Trophoblast cell (in vitro differentiated cells and primary cell): ENCODE measurements around the gene APELA.

Source experiments
- DNase-seq, 2 donors: peaks; one replicate each; pipeline ENCODE4 v3.0.0-alpha.2; 2016
- H2AFZ ChIP-seq: 2 replicates; pipeline ENCODE4 v1.6.1; 2013; ENCODE audit warnings: low read length, moderate library complexity, mild to moderate bottlenecking; ENCODE audit not compliant: insufficient read depth, poor library complexity
- H2AK5ac ChIP-seq: 2 replicates; pipeline ENCODE4 v1.6.1; 2013; ENCODE audit warnings: mild to moderate bottlenecking, low read length
- H2BK120ac ChIP-seq: 2 replicates; pipeline ENCODE4 v1.6.1; 2013; ENCODE audit warnings: low read length, mild to moderate bottlenecking, moderate library complexity; ENCODE audit not compliant: insufficient read depth, poor library complexity
- H2BK12ac ChIP-seq: 2 replicates; pipeline ENCODE4 v1.6.1; 2013; ENCODE audit warnings: mild to moderate bottlenecking, low read length, moderate library complexity
- H2BK5ac ChIP-seq: 2 replicates; pipeline ENCODE4 v1.6.1; 2013; ENCODE audit warnings: low read length, low read depth, moderate library complexity, mild to moderate bottlenecking; ENCODE audit not compliant: poor library complexity
- H3K14ac ChIP-seq: 2 replicates; pipeline ENCODE4 v1.6.1; 2013; ENCODE audit warnings: mild to moderate bottlenecking, low read length
- H3K18ac ChIP-seq: 2 replicates; pipeline ENCODE4 v1.6.1; 2013; ENCODE audit warnings: mild to moderate bottlenecking, low read length
- H3K23ac ChIP-seq: 2 replicates; pipeline ENCODE4 v1.6.1; 2013; ENCODE audit warnings: low read length
- H3K27ac ChIP-seq: 2 replicates; pipeline ENCODE4 v1.5.1; 2013; ENCODE audit warnings: low read depth, mild to moderate bottlenecking, inconsistent platforms, low read length, moderate library complexity
- H3K27me3 ChIP-seq: 2 replicates; pipeline ENCODE4 v1.6.1; 2013; ENCODE audit warnings: inconsistent platforms, mild to moderate bottlenecking, low read length, moderate library complexity; ENCODE audit not compliant: insufficient read depth
- H3K36me3 ChIP-seq, 2 experiments: 1 replicate in 1 of 2; 2 replicates in 1 of 2; pipeline ENCODE4 v1.6.1; 2013; ENCODE audit warnings: low read length in 2 of 2, mild to moderate bottlenecking in 2 of 2, moderate library complexity in 1 of 2; ENCODE audit not compliant: insufficient read depth in 2 of 2, control insufficient read depth in 1 of 2
- H3K4ac ChIP-seq: 2 replicates; pipeline ENCODE4 v1.6.1; 2013; ENCODE audit warnings: low read depth, mild to moderate bottlenecking, low read length, moderate library complexity
- H3K4me1 ChIP-seq, 2 experiments: 1 replicate in 1 of 2; 2 replicates in 1 of 2; pipeline ENCODE4 v1.6.1; 2013; ENCODE audit warnings: low read length in 2 of 2, mild to moderate bottlenecking in 2 of 2, moderate library complexity in 1 of 2; ENCODE audit not compliant: insufficient read depth in 2 of 2, control insufficient read depth in 1 of 2
- H3K4me2 ChIP-seq: 2 replicates; pipeline ENCODE4 v1.6.1; 2013; ENCODE audit warnings: inconsistent platforms, mild to moderate bottlenecking, low read length, moderate library complexity
- H3K4me3 ChIP-seq: 2 replicates; pipeline ENCODE4 v1.5.1; 2013; ENCODE audit warnings: mild to moderate bottlenecking, low read depth, low read length, inconsistent platforms
- H3K79me1 ChIP-seq: one replicate; pipeline ENCODE4 v1.6.1; 2013; ENCODE audit warnings: low read length
- H3K79me2 ChIP-seq: 2 replicates; pipeline ENCODE4 v1.6.1; 2013; ENCODE audit warnings: low read length, mild to moderate bottlenecking; ENCODE audit not compliant: control insufficient read depth, insufficient read depth, poor library complexity
- H3K9ac ChIP-seq: 2 replicates; pipeline ENCODE4 v1.6.1; 2013; ENCODE audit warnings: mild to moderate bottlenecking, low read length
- H3K9me3 ChIP-seq: 2 replicates; pipeline ENCODE4 v1.6.1; 2013; ENCODE audit warnings: low read depth, mild to moderate bottlenecking, control low read depth, inconsistent platforms, low read length; ENCODE audit not compliant: insufficient read depth
- H4K12ac ChIP-seq: 2 replicates; pipeline ENCODE4 v1.6.1; 2013; ENCODE audit warnings: low read depth, mild to moderate bottlenecking, low read length, moderate library complexity
- H4K8ac ChIP-seq: 2 replicates; pipeline ENCODE4 v1.6.1; 2013; ENCODE audit warnings: low read depth, mild to moderate bottlenecking, low read length, moderate library complexity
- H4K91ac ChIP-seq: one replicate; pipeline ENCODE4 v1.6.1; 2013; ENCODE audit warnings: low read depth, mild to moderate bottlenecking, low read length, moderate library complexity
- WGBS: extraction: QIAGEN DNeasy Blood & Tissue Kit; methylation state at CpG from one replicate; pipeline ENCODE4 v1.1.7; 2013; ENCODE audit warnings: missing lambda C conversion rate; ENCODE audit not compliant: insufficient read length, insufficient coverage; ENCODE audit errors: extremely low coverage; 5-methylcytosine and 5-hydroxymethylcytosine counted together

Gene APELA

DNA sequence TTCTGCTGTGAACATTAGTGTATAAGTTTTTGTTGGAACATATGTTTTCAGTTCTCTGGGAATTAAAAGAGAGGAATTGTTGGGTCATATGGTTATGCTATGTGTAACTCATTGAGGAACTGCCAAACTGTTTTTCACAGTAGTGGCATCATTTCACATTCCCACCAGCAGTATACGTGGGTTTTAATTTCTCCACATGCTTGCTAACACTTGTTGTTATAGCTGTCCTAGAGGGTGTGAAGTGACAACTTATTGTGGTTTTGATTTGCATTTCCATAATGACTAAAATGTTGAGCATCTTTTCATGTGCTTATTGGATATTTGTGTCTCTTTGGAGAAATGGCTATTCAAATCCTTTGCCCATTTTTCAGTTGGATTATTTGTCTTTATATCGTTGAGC, 13.7 kb downstream of the APELA start:
- Histone ChIP-seq H2AK5ac (no peak overlapping the region), H3K79me2 (no peaks in the 10 kb centered on the region), H3K27ac (no peak overlapping the region), H3K27me3 (no peaks in the 10 kb centered on the region), H2BK12ac (no peak overlapping the region), H3K4me3 (no peak overlapping the region), H3K4ac (no peak overlapping the region), H3K9ac (no peak overlapping the region), H2AFZ (no peak overlapping the region), H2BK5ac (no peak overlapping the region), H2BK120ac (no peak overlapping the region), H3K79me1 (no peaks in the 10 kb centered on the region), H3K9me3 (no peaks in the 10 kb centered on the region), H3K36me3 (no peaks in the 10 kb centered on the region), H3K4me1 (no peaks in the 10 kb centered on the region), H3K14ac (no peak overlapping the region), H3K23ac (no peak overlapping the region), H3K4me2 (no peak overlapping the region), H4K12ac (no peak overlapping the region), H4K91ac (no peak overlapping the region), H4K8ac (no peak overlapping the region), H3K18ac (no peak overlapping the region)
- no peak for DNase-seq
- WGBS = no CpG with 5 or more reads among the region's 2 CpGs

DNA sequence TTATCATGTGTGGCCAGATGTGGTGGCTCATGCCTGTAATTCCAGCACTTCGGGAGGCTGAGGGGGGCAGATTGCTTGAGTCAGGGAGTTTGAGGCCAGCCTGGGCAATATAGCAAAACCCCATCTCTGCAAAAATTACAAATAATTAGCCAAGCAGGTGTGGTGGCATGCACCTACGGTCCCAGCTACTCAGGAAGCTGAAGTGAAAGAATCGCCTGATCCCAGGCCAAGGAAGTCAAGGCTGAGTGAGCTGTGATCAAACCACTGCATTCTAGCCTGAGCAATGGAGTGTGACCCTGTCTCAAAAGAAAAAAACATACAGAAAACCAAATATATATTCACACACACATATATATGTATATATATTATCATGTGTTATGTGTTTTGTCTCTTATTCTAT, 15.0 kb downstream of the APELA start:
- DNase-seq = no peak
- Histone ChIP-seq H3K9ac (no peak overlapping the region), H4K12ac (no peak overlapping the region), H3K4me2 (no peak overlapping the region), H3K9me3 (no peaks in the 10 kb centered on the region), H4K8ac (no peak overlapping the region), H3K79me2 (no peaks in the 10 kb centered on the region), H2AK5ac (no peak overlapping the region), H3K18ac (no peak overlapping the region), H3K14ac (no peak overlapping the region), H3K36me3 (no peaks in the 10 kb centered on the region), H2BK12ac (no peak overlapping the region), H3K27ac (no peak overlapping the region), H3K23ac (no peak overlapping the region), H3K79me1 (no peaks in the 10 kb centered on the region), H2BK120ac (no peak overlapping the region), H3K4me3 (no peak overlapping the region), H3K4me1 (no peaks in the 10 kb centered on the region), H2BK5ac (no peak overlapping the region), H3K4ac (no peak overlapping the region), H3K27me3 (no peaks in the 10 kb centered on the region), H2AFZ (no peak overlapping the region), H4K91ac (no peak overlapping the region)
- WGBS = no CpG with 5 or more reads among the region's 3 CpGs

DNA sequence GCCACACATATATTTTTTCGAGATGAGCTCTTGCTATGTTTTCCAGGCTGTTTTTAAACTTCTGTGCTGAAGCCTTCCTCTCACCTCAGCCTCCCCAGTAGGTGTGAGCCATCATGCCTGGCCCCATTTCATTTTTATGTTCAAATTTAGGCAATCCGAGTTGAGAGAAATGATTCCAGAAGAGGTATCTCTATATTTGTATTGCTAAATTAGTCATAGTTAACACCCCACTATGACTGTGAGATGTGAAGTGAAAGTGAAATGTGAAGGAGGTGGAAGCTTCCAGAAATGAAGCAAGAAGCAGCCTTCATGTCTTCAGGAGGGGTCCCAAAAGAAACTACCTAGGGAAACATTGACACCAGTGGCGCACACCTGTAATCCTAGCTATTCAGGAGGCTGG, 17.7 kb downstream of the APELA start:
- H2AK5ac ChIP-seq = no peak overlapping the region
- H3K27ac ChIP-seq = no peak overlapping the region
- no peak for DNase-seq
- no peak overlapping the region for H3K18ac ChIP-seq
- no peak overlapping the region for H4K91ac ChIP-seq
- no peaks in the 10 kb centered on the region for H3K79me2 ChIP-seq
- no peak overlapping the region for H3K14ac ChIP-seq
- H3K23ac ChIP-seq = no peak overlapping the region
- no peak overlapping the region for H2AFZ ChIP-seq
- H3K4me3 ChIP-seq = no peak overlapping the region
- H3K4ac ChIP-seq = no peak overlapping the region
- no peak overlapping the region for H3K9ac ChIP-seq
- WGBS = no CpG with 5 or more reads among the region's 3 CpGs
- no peak overlapping the region for H3K4me2 ChIP-seq
- H3K27me3 ChIP-seq = no peaks in the 10 kb centered on the region
- H3K36me3 ChIP-seq = no peaks in the 10 kb centered on the region
- no peak overlapping the region for H2BK120ac ChIP-seq
- no peaks in the 10 kb centered on the region for H3K9me3 ChIP-seq
- H2BK12ac ChIP-seq = no peak overlapping the region
- H2BK5ac ChIP-seq = no peak overlapping the region
- H3K4me1 ChIP-seq = no peaks in the 10 kb centered on the region
- no peaks in the 10 kb centered on the region for H3K79me1 ChIP-seq
- H4K12ac ChIP-seq = no peak overlapping the region
- H4K8ac ChIP-seq = no peak overlapping the region

GRCh38 chr4:164902608-164903007, 25.6 kb downstream of the APELA start:
- Histone ChIP-seq H3K27me3 (no peaks in the 10 kb centered on the region), H2AK5ac (no peak overlapping the region), H3K36me3 (no peaks in the 10 kb centered on the region), H3K23ac (no peak overlapping the region), H3K79me1 (no peaks in the 10 kb centered on the region), H4K8ac (no peak overlapping the region), H3K9ac (no peak overlapping the region), H3K18ac (no peak overlapping the region), H4K12ac (no peak overlapping the region), H4K91ac (no peak overlapping the region), H3K14ac (no peak overlapping the region), H3K4me1 (no peaks in the 10 kb centered on the region), H3K4me3 (no peak overlapping the region), H2BK5ac (no peak overlapping the region), H3K4me2 (no peak overlapping the region), H2AFZ (no peak overlapping the region), H3K79me2 (no peaks in the 10 kb centered on the region), H3K4ac (no peak overlapping the region), H3K9me3 (no peaks in the 10 kb centered on the region), H2BK120ac (no peak overlapping the region), H2BK12ac (no peak overlapping the region), H3K27ac (no peak overlapping the region)
- no peak for DNase-seq
- no CpG with 5 or more reads among the region's 5 CpGs for WGBS
